A673 (cell line): ENCODE results near the gene TCF7L1. TPM values are rescaled to one million over a fixed set of nuclear protein-coding genes. Genes with fewer than 3 reads are reported as not detected.

ENCODE experiments used
- BruUV-seq: library from RNA; stranded (reverse); fragments of 400-500 nt; replicated peaks from 2 replicates; lab custom pipeline; 2021; lab: Mats Ljungman, UMichigan
- CTCF ChIA-PET: fragments of 300-600 bp; sonication (Branson Sonifier 250); formaldehyde crosslinking; loops from one replicate; lab custom pipeline; 2022; ENCODE audit warnings: antibody characterized with exemption; lab: Charles Lee
- POLR2A ChIA-PET: fragments of 300-600 bp; sonication (Branson Sonifier 250); formaldehyde crosslinking; loops from one replicate; lab custom pipeline; 2022; ENCODE audit warnings: antibody characterized with exemption; ENCODE audit not compliant: low non-redundant PET; lab: Charles Lee
- DNase-seq: peaks from one replicate; pipeline ENCODE4 v3.0.0-alpha.2; 2015; ENCODE audit warnings: low spot score
- H3K27ac ChIP-seq: fragments of 200-600 bp; sonication (generic); 2 replicates; pipeline ENCODE4 v1.5.1; 2016; ENCODE audit warnings: mixed run types, low read depth, mild to moderate bottlenecking, mixed read lengths, antibody characterized with exemption, low read length; ENCODE audit not compliant: poor library complexity, severe bottlenecking
- H3K27me3 ChIP-seq: fragments of 200-600 bp; sonication (generic); replicated peaks from 2 replicates; pipeline ENCODE4 v1.6.1; 2017; ENCODE audit warnings: mixed run types, low read depth, mild to moderate bottlenecking, mixed read lengths, antibody characterized with exemption, low read length; ENCODE audit not compliant: insufficient read depth, poor library complexity
- H3K36me3 ChIP-seq: fragments of 200-600 bp; sonication (generic); 2 replicates; pipeline ENCODE4 v1.6.1; 2016; ENCODE audit warnings: mixed run types, mild to moderate bottlenecking, mixed read lengths, antibody characterized with exemption, low read length; ENCODE audit not compliant: insufficient read depth, poor library complexity, severe bottlenecking
- H3K4me1 ChIP-seq: fragments of 200-600 bp; sonication (generic); 2 replicates; pipeline ENCODE4 v1.6.1; 2017; ENCODE audit warnings: mixed run types, mild to moderate bottlenecking, mixed read lengths, antibody characterized with exemption, low read length; ENCODE audit not compliant: insufficient read depth, poor library complexity, severe bottlenecking
- H3K4me3 ChIP-seq: fragments of 200-600 bp; sonication (generic); 2 replicates; pipeline ENCODE4 v1.5.1; 2016; ENCODE audit warnings: low read depth, mixed run types, mild to moderate bottlenecking, mixed read lengths, low read length; ENCODE audit not compliant: poor library complexity, severe bottlenecking
- H3K9me3 ChIP-seq: fragments of 200-600 bp; sonication (generic); 2 replicates; pipeline ENCODE4 v1.6.1; 2016; ENCODE audit warnings: mixed run types, low read depth, mild to moderate bottlenecking, mixed read lengths, antibody characterized with exemption, low read length; ENCODE audit not compliant: poor library complexity, severe bottlenecking
- CTCF ChIP-seq: fragments of 300-800, 200-600 bp; sonication (generic); conservative IDR thresholded peaks from 2 replicates; pipeline ENCODE4 v1.5.1; 2017; ENCODE audit warnings: low read depth, mild to moderate bottlenecking, antibody characterized with exemption, low read length, moderate library complexity, mixed read lengths
- EZH2 ChIP-seq: fragments of 200-600 bp; sonication (generic); IDR thresholded peaks from 2 replicates; pipeline ENCODE4 v1.6.1; 2017; ENCODE audit warnings: borderline replicate concordance, low read depth, mild to moderate bottlenecking, mixed read lengths, antibody characterized with exemption, low read length; ENCODE audit not compliant: poor library complexity, severe bottlenecking
- intact Hi-C: fragments of 100-400 bp; cut with micrococcal nuclease; formaldehyde crosslinking; loops from one replicate; pipeline ENCODE4 v1.10.0; 2022; ENCODE audit not compliant: unreplicated experiment
- total RNA-seq: library from RNA; stranded (reverse); gene quantifications from 2 replicates; pipeline ENCODE4 v1.2.3, GENCODE V29; 2021

The TCF7L1 gene
- total RNA-seq, 1 experiment from 2014 or later: 21.9 TPM

DNA sequence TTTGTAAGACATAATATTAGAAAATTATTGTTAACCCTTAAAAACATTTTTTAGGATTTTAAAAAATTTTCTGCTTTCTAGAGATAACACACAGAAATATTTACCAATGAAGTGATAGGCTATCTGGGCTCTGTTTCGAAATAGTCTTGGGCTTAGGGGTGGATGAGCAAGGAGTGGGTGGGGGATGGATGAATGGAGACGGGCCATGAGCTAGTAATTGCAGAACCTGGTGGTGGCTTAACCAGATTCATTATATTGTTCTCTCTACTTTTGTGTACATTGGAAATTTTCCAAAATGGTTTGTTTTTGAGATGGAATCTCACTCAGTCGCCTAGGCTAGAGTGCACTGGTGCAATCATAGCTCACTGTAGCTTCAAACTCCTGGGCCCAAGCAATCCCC lies 89.6 kb downstream of the TCF7L1 start:
- no peak for TF ChIP-seq EZH2
- TF ChIP-seq CTCF: no peak
- Histone ChIP-seq H3K4me1 (peaks cover 2% of the 10 kb centered on the region), H3K27ac (no peak overlapping the region), H3K4me3 (no peak overlapping the region), H3K27me3 (no peaks in the 10 kb centered on the region), H3K9me3 (no peaks in the 10 kb centered on the region), H3K36me3 (no peaks in the 10 kb centered on the region)
- no TSS peak for BruUV-seq
- CTCF ChIA-PET: interaction anchor here (0.5 kb wide), 1 partner anchor 64 kb away, joined by 3 read pairs; no protein-coding TSS in a partner anchor
- no peak for DNase-seq
- POLR2A ChIA-PET: no interaction called here
- intact Hi-C loops: no loop called here

- no peaks in the 10 kb centered on the region for H3K36me3 ChIP-seq
- intact Hi-C loops: no loop called here
- BruUV-seq: no TSS peak
- H3K4me1 ChIP-seq: no peaks in the 10 kb centered on the region
- CTCF ChIA-PET: no interaction called here
- no peaks in the 10 kb centered on the region for H3K27me3 ChIP-seq
- no peak overlapping the region for H3K27ac ChIP-seq
- TF ChIP-seq CTCF (no peak), EZH2 (no peak)
- no peaks in the 10 kb centered on the region for H3K9me3 ChIP-seq
- H3K4me3 ChIP-seq: no peak overlapping the region
- no peak for DNase-seq
- POLR2A ChIA-PET: no interaction called here
Measured at GRCh38 chr2:85226783-85227182, 93.6 kb downstream of the TCF7L1 start.

- BruUV-seq: no TSS peak
- Histone ChIP-seq H3K4me1 (no peaks in the 10 kb centered on the region), H3K4me3 (no peak overlapping the region), H3K27me3 (no peaks in the 10 kb centered on the region), H3K9me3 (no peaks in the 10 kb centered on the region), H3K27ac (no peak overlapping the region), H3K36me3 (no peaks in the 10 kb centered on the region)
- ChIA-PET POLR2A (interaction anchor here (0.5 kb wide), 1 partner anchor 238 kb away, joined by 6 read pairs; no protein-coding TSS in a partner anchor), CTCF (no interaction called here)
- TF ChIP-seq CTCF (no peak), EZH2 (no peak)
- intact Hi-C loops: no loop called here
- no peak for DNase-seq
Measured at GRCh38 chr2:85230679-85231467, 97.7 kb downstream of the TCF7L1 start.
